H1 (cell line): ENCODE results near the gene GJC2. TPM values are rescaled to one million over a fixed set of nuclear protein-coding genes. Genes with fewer than 3 reads are reported as not detected.

Experiments used
- CTCF ChIA-PET: fragments of 300-600 bp; sonication (Branson Sonifier 250); formaldehyde crosslinking; loops from one replicate; lab custom pipeline; 2021; ENCODE audit not compliant: partially characterized antibody; lab: Charles Lee
- POLR2A ChIA-PET: fragments of 300-600 bp; sonication (Branson Sonifier 250); formaldehyde crosslinking; loops from one replicate; lab custom pipeline; 2021; ENCODE audit warnings: inconsistent platforms; ENCODE audit not compliant: partially characterized antibody; lab: Charles Lee
- DNase-seq, 2 experiments: peaks; one replicate each; pipeline versions ENCODE4 v3.0.0 to v3.0.0-alpha.2; 2010 to 2022; ENCODE audit warnings: low spot score in 2 of 2, low read depth in 1 of 2, mixed read lengths in 1 of 2
- FAIRE-seq: peaks from 2 replicates; lab custom pipeline; 2011; peaks lifted over from hg19 to GRCh38; lab: Jason Lieb, UNC
- H2AFZ ChIP-seq: 2 replicates; pipeline ENCODE4 v1.8.1; 2012; ENCODE audit warnings: low read length, inconsistent platforms
- H2AK5ac ChIP-seq: 2 replicates; pipeline ENCODE4 v1.6.1; 2013; ENCODE audit warnings: low read depth, low read length
- H2BK120ac ChIP-seq: replicated peaks from 2 replicates; pipeline ENCODE3; 2013; ENCODE audit warnings: low read depth, low read length, inconsistent platforms
- H2BK12ac ChIP-seq: 2 replicates; pipeline ENCODE4 v1.6.1; 2013; ENCODE audit warnings: low read depth, low read length
- H2BK15ac ChIP-seq: 2 replicates; pipeline ENCODE4 v1.6.1; 2013; ENCODE audit warnings: low read length
- H2BK20ac ChIP-seq: 2 replicates; pipeline ENCODE4 v1.6.1; 2013; ENCODE audit warnings: low read length
- H2BK5ac ChIP-seq: 2 replicates; pipeline ENCODE4 v1.6.1; 2013; ENCODE audit warnings: low read depth, low read length
- H3K14ac ChIP-seq: 2 replicates; pipeline ENCODE4 v1.6.1; 2013; ENCODE audit warnings: inconsistent platforms; ENCODE audit not compliant: insufficient read length
- H3K18ac ChIP-seq: 2 replicates; pipeline ENCODE4 v1.6.1; 2013; ENCODE audit warnings: low read length; ENCODE audit errors: extremely low read depth
- H3K23ac ChIP-seq: 2 replicates; pipeline ENCODE4 v1.6.1; 2013; ENCODE audit warnings: inconsistent platforms; ENCODE audit not compliant: insufficient read length
- H3K23me2 ChIP-seq: 2 replicates; pipeline ENCODE4 v1.6.1; 2013; ENCODE audit warnings: low read depth, low read length
- H3K27ac ChIP-seq: 2 replicates; pipeline ENCODE4 v1.6.1; 2011; ENCODE audit warnings: low read depth, low read length, inconsistent platforms
- H3K27me3 ChIP-seq, 4 experiments: replicated peaks in 1 of 4; 1 replicate in 1 of 4; 2 replicates in 3 of 4; pipeline versions ENCODE4 v1.6.1 to v1.8.1; 2011 to 2013; ENCODE audit warnings: low read length in 3 of 4, mild to moderate bottlenecking in 3 of 4, inconsistent platforms in 2 of 4, mixed read lengths in 2 of 4, moderate library complexity in 1 of 4; ENCODE audit not compliant: control insufficient read depth in 3 of 4, insufficient read depth in 3 of 4; ENCODE audit errors: extremely low read depth in 1 of 4
- H3K36me3 ChIP-seq, 4 experiments: 2 replicates each; pipeline versions ENCODE4 v1.6.1 to v1.8.1; 2011 to 2013; ENCODE audit warnings: mild to moderate bottlenecking in 4 of 4, low read length in 3 of 4, moderate library complexity in 2 of 4, control low read depth in 1 of 4, inconsistent platforms in 1 of 4; ENCODE audit not compliant: insufficient read depth in 4 of 4, control insufficient read depth in 2 of 4
- H3K4ac ChIP-seq: replicated peaks from 2 replicates; pipeline ENCODE3; 2013; ENCODE audit warnings: low read length, low read depth, mixed read lengths, inconsistent platforms; ENCODE audit not compliant: insufficient read length
- H3K4me1 ChIP-seq, 4 experiments: replicated peaks in 1 of 4; 1 replicate in 1 of 4; 2 replicates in 3 of 4; pipeline versions ENCODE4 v1.6.1 to v1.8.1; 2011 to 2013; ENCODE audit warnings: low read length in 3 of 4, inconsistent platforms in 2 of 4, mixed read lengths in 1 of 4; ENCODE audit not compliant: insufficient read depth in 4 of 4, control insufficient read depth in 3 of 4
- H3K4me2 ChIP-seq, 2 experiments: 2 replicates each; pipeline versions ENCODE4 v1.6.1 to v1.8.1; 2011 to 2013; ENCODE audit warnings: low read depth in 2 of 2, low read length in 2 of 2, control low read depth in 1 of 2, inconsistent platforms in 1 of 2, mild to moderate bottlenecking in 1 of 2; ENCODE audit not compliant: insufficient read depth in 1 of 2
- H3K4me3 ChIP-seq, 4 experiments: fragments of 200-600, 300-600 bp in 1 of 4; sonication (generic), shearing (Covaris generic), sonication (Bioruptor Twin) in 1 of 4; 2 replicates each; pipeline versions ENCODE4 v1.5.1 to v1.8.1; 2011 to 2016; ENCODE audit warnings: low read length in 4 of 4, low read depth in 3 of 4, control low read depth in 2 of 4, inconsistent platforms in 2 of 4, mild to moderate bottlenecking in 2 of 4, mixed read lengths in 1 of 4, moderate library complexity in 1 of 4; ENCODE audit not compliant: insufficient read depth in 2 of 4; ENCODE audit errors: extremely low read depth in 1 of 4
- H3K56ac ChIP-seq: replicated peaks from 2 replicates; pipeline ENCODE3; 2013; ENCODE audit warnings: low read depth, mild to moderate bottlenecking, mixed read lengths, low read length, inconsistent platforms; ENCODE audit not compliant: insufficient read length
- H3K79me1 ChIP-seq: 2 replicates; pipeline ENCODE4 v1.6.1; 2013; ENCODE audit warnings: low read depth, low read length, control low read depth
- H3K79me2 ChIP-seq, 2 experiments: 2 replicates each; pipeline versions ENCODE4 v1.6.1 to v1.8.1; 2012 to 2013; ENCODE audit warnings: low read length in 2 of 2, mild to moderate bottlenecking in 2 of 2, inconsistent platforms in 1 of 2; ENCODE audit not compliant: insufficient read depth in 2 of 2, control insufficient read depth in 1 of 2
- H3K9ac ChIP-seq, 4 experiments: replicated peaks in 1 of 4; 1 replicate in 1 of 4; 2 replicates in 3 of 4; pipeline versions ENCODE4 v1.6.1 to v1.8.1; 2011 to 2013; ENCODE audit warnings: low read depth in 3 of 4, low read length in 3 of 4, control low read depth in 2 of 4, mild to moderate bottlenecking in 2 of 4, moderate library complexity in 2 of 4, inconsistent platforms in 1 of 4; ENCODE audit errors: extremely low read depth in 1 of 4
- H3K9me3 ChIP-seq, 2 experiments: 2 replicates each; pipeline versions ENCODE4 v1.6.1 to v1.8.1; 2012 to 2013; ENCODE audit warnings: mild to moderate bottlenecking in 2 of 2, moderate library complexity in 2 of 2, control low read depth in 1 of 2, inconsistent platforms in 1 of 2, low read depth in 1 of 2, low read length in 1 of 2, mixed read lengths in 1 of 2; ENCODE audit not compliant: insufficient read depth in 2 of 2
- H4K20me1 ChIP-seq, 2 experiments: replicated peaks in 1 of 2; 2 replicates each; pipeline versions ENCODE3 to v1.8.1; 2011 to 2013; ENCODE audit warnings: inconsistent platforms in 2 of 2, low read length in 2 of 2, mild to moderate bottlenecking in 1 of 2; ENCODE audit not compliant: insufficient read depth in 2 of 2, control insufficient read depth in 1 of 2
- H4K5ac ChIP-seq: 2 replicates; pipeline ENCODE4 v1.6.1; 2013; ENCODE audit warnings: low read length, low read depth, mixed read lengths, inconsistent platforms; ENCODE audit not compliant: insufficient read length
- H4K8ac ChIP-seq: 2 replicates; pipeline ENCODE4 v1.8.0; 2013; ENCODE audit warnings: mild to moderate bottlenecking, moderate library complexity, low read length, inconsistent platforms; ENCODE audit not compliant: insufficient read depth; ENCODE audit errors: extremely low read depth
- H4K91ac ChIP-seq: replicated peaks from 2 replicates; pipeline ENCODE3; 2013; ENCODE audit warnings: low read length, mixed read lengths, inconsistent platforms; ENCODE audit not compliant: insufficient read length
- ASH2L ChIP-seq: fragments of 200-600, 300-600 bp; sonication (generic); IDR thresholded peaks from one replicate; pipeline ENCODE4 v1.7.1; 2017; ENCODE audit warnings: low read length
- POLR2AphosphoS5 ChIP-seq: IDR thresholded peaks from 2 replicates; pipeline ENCODE4 v1.6.1; 2011; ENCODE audit warnings: low read depth, low read length
- POU5F1 ChIP-seq: IDR thresholded peaks from 2 replicates; pipeline ENCODE4 v1.6.1; 2011; ENCODE audit warnings: low read depth, mild to moderate bottlenecking, low read length, moderate library complexity
- SUZ12 ChIP-seq: fragments of 200-600 bp; sonication (generic); IDR thresholded peaks from 2 replicates; pipeline ENCODE4 v1.6.1; 2012; ENCODE audit warnings: mild to moderate bottlenecking, inconsistent platforms, low read length, moderate library complexity, mixed read lengths
- WGBS, 2 experiments: shearing (Covaris generic) in 1 of 2; methylation state at CpG; one replicate each; pipeline versions ENCODE4 v1.1.6 to v1.1.7; 2013 to 2015; ENCODE audit warnings: low lambda C conversion rate in 2 of 2, mixed read lengths in 2 of 2, inconsistent platforms in 1 of 2, low coverage in 1 of 2, missing lambda C conversion rate in 1 of 2; ENCODE audit not compliant: insufficient replicate concordance in 2 of 2, insufficient coverage in 1 of 2, insufficient read length in 1 of 2; ENCODE audit errors: extremely low coverage in 1 of 2, missing lambda C conversion rate in 1 of 2; 5-methylcytosine and 5-hydroxymethylcytosine counted together
- polyA plus RNA-seq, 7 experiments: library from polyadenylated mRNA; depleted of rRNA in 3 of 7; stranded (reverse) in 5 of 7; unstranded in 2 of 7; fragments of >200 nt in 5 of 7; fragments of 200-250 nt in 2 of 7; gene quantifications; 1 replicate in 5 of 7; 2 replicates in 1 of 7; 4 replicates in 1 of 7; pipeline versions ENCODE4 v1.2.1 to v1.2.3, GENCODE V29; 2011 to 2013; ENCODE audit warnings: missing spikeins in 2 of 7, mixed read lengths in 2 of 7
- total RNA-seq: library from RNA; stranded (reverse); fragmentation: NEBNext Ultra II Directional; extraction: Animal tissue kit (Norgen Biotek cat#: 25700); gene quantifications from 2 replicates; pipeline ENCODE4 v1.2.1, GENCODE V29; 2021

The GJC2 gene
- total and polyA plus RNA-seq, 2 of the 8 experiments (the other 6 are each of a cell fraction or from before 2014, with no cell fraction given), result 0.17 to 0.54 TPM

- Histone ChIP-seq H3K79me1 (peaks cover 23% of the 10 kb centered on the region), H4K20me1 (peaks cover 8 to 28% of the 10 kb centered on the region in 2 experiments)
These were observed 4.8 kb upstream of the GJC2 start for GRCh38 chr1:228144993-228145343.

More at GRCh38 chr1:228144993-228145343, 4.8 kb upstream of the GJC2 start:
- Histone ChIP-seq H4K8ac (no peak overlapping the region), H3K4me1 (peaks cover 0 to 18% (median 10%) of the 10 kb centered on the region in 4 experiments; a peak in 5 of 7 replicates), H3K14ac (no peak overlapping the region), H3K27me3 (no peaks in the 10 kb centered on the region), H4K91ac (no peak overlapping the region), H3K36me3 (no peaks in the 10 kb centered on the region), H3K18ac (no peak overlapping the region), H4K5ac (no peak overlapping the region), H3K56ac (no peak overlapping the region), H2BK15ac (no peak overlapping the region), H3K4me2 (no peak overlapping the region), H3K23me2 (peaks cover 5% of the 10 kb centered on the region; the same call in 1 of the 2 replicates), H3K27ac (no peak overlapping the region), H2BK120ac (no peak overlapping the region), H3K9ac (no peak overlapping the region), H2AFZ (no peak overlapping the region), H2BK12ac (no peak overlapping the region), H2BK20ac (no peak overlapping the region), H3K79me2 (peaks cover 0 to 43% of the 10 kb centered on the region in 2 experiments; a peak in 3 of 4 replicates), H2AK5ac (no peak overlapping the region), H3K4ac (no peak overlapping the region), H3K4me3 (no peak overlapping the region), H3K9me3 (no peaks in the 10 kb centered on the region), H3K23ac (no peak overlapping the region), H2BK5ac (no peak overlapping the region)
- 95% methylated on average over 8 of the region's 8 CpGs; no CpG with 5 or more reads in 1 of the 2 experiments for WGBS, 2 experiments
- CTCF ChIA-PET, result interaction anchor here (1.4 to 1.7 kb wide), 2 partner anchors 14 to 19 kb away, joined by 3 to 5 read pairs; no protein-coding TSS in a partner anchor
- TF ChIP-seq SUZ12 (no peak), POU5F1 (no peak), ASH2L (no peak), POLR2AphosphoS5 (no peak)
- no peak for DNase-seq
- FAIRE-seq, result no peak
- POLR2A ChIA-PET, result interaction anchor here (1.0 to 1.8 kb wide), 2 partner anchors 12 to 20 kb away, joined by 3 to 7 read pairs; partner anchors contain the start of gene IBA57
